GM21717 (cell line): ENCODE results near the gene RSF1.
"Not testable (repeated sequence)": the region's sequence is repeated elsewhere in the genome, so short reads cannot be mapped to it uniquely, and the experiment has no call there.

Experiments used
- ATAC-seq: cut with Tn5 transposase; IDR thresholded peaks from one replicate; pipeline ENCODE4 v1.9.1; 2021; ENCODE audit warnings: mild to moderate bottlenecking, moderate library complexity; ENCODE audit not compliant: unreplicated experiment

RSF1 gene, protein sequence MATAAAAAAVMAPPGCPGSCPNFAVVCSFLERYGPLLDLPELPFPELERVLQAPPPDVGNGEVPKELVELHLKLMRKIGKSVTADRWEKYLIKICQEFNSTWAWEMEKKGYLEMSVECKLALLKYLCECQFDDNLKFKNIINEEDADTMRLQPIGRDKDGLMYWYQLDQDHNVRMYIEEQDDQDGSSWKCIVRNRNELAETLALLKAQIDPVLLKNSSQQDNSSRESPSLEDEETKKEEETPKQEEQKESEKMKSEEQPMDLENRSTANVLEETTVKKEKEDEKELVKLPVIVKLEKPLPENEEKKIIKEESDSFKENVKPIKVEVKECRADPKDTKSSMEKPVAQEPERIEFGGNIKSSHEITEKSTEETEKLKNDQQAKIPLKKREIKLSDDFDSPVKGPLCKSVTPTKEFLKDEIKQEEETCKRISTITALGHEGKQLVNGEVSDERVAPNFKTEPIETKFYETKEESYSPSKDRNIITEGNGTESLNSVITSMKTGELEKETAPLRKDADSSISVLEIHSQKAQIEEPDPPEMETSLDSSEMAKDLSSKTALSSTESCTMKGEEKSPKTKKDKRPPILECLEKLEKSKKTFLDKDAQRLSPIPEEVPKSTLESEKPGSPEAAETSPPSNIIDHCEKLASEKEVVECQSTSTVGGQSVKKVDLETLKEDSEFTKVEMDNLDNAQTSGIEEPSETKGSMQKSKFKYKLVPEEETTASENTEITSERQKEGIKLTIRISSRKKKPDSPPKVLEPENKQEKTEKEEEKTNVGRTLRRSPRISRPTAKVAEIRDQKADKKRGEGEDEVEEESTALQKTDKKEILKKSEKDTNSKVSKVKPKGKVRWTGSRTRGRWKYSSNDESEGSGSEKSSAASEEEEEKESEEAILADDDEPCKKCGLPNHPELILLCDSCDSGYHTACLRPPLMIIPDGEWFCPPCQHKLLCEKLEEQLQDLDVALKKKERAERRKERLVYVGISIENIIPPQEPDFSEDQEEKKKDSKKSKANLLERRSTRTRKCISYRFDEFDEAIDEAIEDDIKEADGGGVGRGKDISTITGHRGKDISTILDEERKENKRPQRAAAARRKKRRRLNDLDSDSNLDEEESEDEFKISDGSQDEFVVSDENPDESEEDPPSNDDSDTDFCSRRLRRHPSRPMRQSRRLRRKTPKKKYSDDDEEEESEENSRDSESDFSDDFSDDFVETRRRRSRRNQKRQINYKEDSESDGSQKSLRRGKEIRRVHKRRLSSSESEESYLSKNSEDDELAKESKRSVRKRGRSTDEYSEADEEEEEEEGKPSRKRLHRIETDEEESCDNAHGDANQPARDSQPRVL (N-terminal part only)

GRCh38 chr11:77820565-77821348 lies at the start of gene RSF1, which contains the start of gene AAMDC:
RSF1 (minus strand) TSS chr11:77820722; CDS start chr11:77820714, 8 bp downstream.
AAMDC (plus strand) TSS chr11:77821144; CDS start chr11:77842497, 21,353 bp downstream.
- ATAC-seq, result peak; percentile 87

DNA sequence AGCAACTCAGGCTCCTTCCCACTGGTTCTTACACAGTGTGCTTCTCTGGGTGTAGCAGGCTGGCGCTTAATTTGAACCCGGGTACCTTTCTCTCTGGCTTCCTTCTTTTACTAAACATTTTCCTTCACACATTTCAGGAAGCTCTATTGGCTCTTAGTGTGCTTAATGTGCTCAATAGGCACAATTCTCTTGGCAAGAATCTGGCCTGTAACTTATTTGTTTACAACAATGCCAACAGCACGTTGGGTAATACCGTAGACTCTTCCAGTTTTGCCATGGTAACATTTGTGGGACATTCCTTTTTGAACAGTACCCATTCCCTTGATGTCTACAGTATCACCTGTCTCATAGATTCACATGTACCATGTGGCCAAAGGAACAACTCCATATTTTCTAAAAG lies 48.2 kb upstream of the RSF1 start:
- no peak for ATAC-seq

- ATAC-seq, result no peak
Observed at GRCh38 chr11:77866336-77866735, 45.8 kb upstream of the RSF1 start.

DNA sequence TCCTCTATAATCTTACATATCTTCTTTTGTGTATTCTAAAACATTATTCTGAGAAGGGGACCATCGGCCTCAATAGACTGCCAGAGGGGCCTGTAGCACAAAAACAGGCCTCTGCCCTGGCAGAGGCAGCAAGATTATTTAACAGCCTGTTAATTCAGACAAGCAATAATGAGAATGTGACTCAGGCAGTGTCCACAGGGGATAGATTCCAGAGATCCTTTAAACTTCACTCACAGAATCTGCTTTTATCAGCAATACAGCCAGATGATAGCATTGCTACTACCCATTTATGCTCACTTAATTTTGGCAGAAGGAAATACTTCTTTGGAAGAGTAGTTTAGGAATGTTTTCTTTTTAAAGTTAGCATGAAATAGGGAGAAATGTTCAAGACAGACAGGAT lies 45.3 kb upstream of the RSF1 start:
- ATAC-seq, result no peak

- not testable (repeated sequence) for ATAC-seq
Observed at GRCh38 chr11:77861444-77861843, 40.9 kb upstream of the RSF1 start.

GRCh38 chr11:77857906-77858457 lies 37.5 kb upstream of the RSF1 start:
- ATAC-seq, result not testable (repeated sequence)

GRCh38 chr11:77854838-77855237 lies 34.3 kb upstream of the RSF1 start:
- ATAC-seq, result no peak

- no peak for ATAC-seq
Observed at GRCh38 chr11:77851503-77851902, 31.0 kb upstream of the RSF1 start.

DNA sequence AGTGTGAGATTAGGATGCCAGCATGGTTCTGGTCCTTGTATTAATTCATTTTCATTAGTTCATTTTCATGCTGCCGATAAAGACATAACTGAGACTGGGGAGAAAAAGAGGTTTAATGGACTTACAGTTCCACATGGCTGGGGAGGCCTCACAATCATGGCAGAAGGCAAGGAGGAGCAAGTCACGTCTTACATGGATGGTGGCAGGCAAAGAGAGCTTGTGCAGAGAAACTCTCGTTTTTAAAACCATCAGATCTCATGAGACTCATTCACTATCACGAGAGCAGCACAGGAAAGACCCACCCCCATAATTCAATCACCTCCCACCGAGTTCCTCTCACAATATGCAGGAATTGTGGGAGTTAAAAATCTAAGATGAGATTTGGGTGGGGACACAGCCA lies 23.2 kb upstream of the RSF1 start:
- ATAC-seq, result not testable (repeated sequence)

GRCh38 chr11:77842441-77843121 lies 22.1 kb upstream of the RSF1 start:
- no peak for ATAC-seq

GRCh38 chr11:77833302-77833701 lies 12.8 kb upstream of the RSF1 start:
- ATAC-seq, result no peak

GRCh38 chr11:77828926-77829325 lies 8.4 kb upstream of the RSF1 start:
- ATAC-seq, result no peak

GRCh38 chr11:77823775-77824174 lies 3.3 kb upstream of the RSF1 start:
- ATAC-seq, result no peak

DNA sequence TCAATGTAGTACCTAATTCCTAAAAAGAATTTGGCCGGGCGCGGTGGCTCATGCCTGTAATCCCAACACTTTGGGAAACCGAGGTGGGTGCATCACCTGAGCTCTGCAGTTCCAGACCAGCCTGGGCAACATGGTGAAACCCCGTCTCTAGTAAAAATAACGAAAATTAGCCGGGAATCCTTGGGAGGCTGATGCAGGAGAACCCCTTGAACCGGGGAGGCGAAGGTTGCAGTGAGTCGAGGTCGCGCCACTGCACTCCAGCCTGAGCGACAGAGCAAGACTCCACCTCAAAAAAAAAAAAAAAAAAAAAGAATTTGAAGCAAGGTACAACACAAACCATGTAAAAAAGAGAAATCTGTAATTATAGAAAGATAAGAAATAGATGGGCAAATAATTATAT lies 1.6 kb upstream of the RSF1 start:
- ATAC-seq, result not testable (repeated sequence)

DNA sequence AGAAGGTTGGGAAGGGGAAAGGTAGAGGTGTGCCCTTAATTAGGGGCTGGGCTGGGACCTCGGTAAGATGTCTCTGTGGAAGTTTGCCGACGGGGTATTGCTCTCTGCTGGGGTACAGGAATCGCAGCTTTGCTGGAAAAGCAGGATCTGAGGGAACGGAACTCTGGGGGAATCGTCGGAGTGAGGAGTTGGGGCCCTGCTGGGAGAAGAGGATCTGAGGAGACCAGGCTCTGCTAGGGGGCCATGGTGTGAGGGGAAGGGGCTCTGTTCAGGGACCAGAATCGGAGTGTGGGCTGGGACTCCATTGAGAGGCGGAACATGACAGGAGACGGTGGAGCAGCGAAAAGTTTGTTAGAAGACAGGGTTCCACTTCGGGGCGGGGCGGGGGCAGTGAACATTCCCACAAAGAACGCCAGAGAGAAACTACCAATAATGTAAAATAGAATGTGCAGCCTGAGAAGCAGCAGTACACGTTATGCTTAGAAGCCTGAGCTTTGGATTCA lies 878 bp upstream of the RSF1 start:
- no peak for ATAC-seq

- ATAC-seq, result peak; percentile 15
Observed at GRCh38 chr11:77819921-77820564, 479 bp downstream of the RSF1 start.

DNA sequence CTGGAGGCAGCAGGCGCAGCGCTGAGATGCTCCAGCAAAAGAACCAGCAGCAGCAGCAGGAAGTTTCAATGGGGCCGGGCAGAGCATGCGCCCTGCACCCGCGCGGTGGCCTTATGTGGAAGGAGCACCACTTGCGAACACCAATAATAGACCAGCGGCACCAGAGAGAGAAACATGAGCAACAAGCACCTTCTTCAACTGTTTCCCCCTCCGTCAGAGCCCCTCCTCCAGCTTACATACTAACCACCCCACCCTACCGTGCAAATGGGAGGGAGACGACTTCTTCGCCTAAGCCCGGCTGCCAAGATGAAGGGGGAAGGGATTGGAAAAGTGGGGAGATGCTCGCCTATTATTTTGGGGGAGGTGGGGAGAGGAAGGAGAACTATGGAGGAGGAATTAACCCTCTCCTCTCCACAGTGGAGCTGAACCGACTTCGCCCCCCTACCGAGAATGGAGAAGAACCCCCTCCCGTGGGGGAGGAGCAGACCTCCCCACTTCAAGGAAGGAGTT lies 1.1 kb downstream of the RSF1 start:
- ATAC-seq, result peak; percentile 46

DNA sequence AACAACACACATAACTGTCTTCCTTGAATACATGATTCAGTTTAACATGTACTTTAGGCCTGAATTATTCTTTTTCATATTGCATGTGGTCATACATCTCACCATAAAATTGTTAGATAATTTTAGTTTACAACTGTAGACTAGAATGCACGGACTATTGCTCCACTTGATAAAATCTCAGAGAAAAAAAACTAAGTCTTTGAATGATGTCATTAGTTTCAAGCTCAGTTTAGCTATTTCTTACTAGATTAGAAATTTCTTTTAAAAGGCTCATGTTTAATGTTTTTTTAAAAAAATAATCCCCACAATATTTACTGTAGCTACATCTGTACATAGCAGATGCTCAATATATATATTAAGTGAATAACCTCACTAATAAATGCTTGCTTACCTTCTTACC lies 5.1 kb downstream of the RSF1 start:
- no peak for ATAC-seq
